ENCODE data around the gene CLPSL1.

The CLPSL1 gene

DNA sequence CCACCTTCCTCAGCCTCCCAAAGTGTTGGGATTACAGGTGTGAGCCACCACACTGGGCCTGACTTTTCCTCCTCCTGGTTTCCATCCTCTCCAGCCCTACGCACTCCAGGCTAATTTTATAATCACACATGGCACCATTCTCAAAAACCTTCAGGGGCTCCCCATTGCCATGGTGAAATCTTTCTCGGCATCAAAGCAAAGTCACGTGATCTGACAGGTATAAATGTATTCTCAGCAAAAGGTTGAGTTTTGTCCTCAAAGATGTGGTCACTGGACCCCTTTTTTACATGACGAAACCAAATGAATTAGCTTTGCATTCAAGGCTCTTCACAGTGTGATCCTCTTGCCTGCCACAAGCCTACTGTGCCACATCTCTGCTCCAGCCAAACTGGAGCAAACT, 28.5 kb upstream of the CLPSL1 start:
- TF ChIP-seq EZH2 (optimal IDR thresholded peaks at IDR 0.05; ENCODE audit: low read depth, low read length) (no peak), EZH2phosphoT487 (IDR thresholded peaks at IDR 0.05; ENCODE audit: low read length) (no peak)
- TF ChIP-seq, protein P1, sequence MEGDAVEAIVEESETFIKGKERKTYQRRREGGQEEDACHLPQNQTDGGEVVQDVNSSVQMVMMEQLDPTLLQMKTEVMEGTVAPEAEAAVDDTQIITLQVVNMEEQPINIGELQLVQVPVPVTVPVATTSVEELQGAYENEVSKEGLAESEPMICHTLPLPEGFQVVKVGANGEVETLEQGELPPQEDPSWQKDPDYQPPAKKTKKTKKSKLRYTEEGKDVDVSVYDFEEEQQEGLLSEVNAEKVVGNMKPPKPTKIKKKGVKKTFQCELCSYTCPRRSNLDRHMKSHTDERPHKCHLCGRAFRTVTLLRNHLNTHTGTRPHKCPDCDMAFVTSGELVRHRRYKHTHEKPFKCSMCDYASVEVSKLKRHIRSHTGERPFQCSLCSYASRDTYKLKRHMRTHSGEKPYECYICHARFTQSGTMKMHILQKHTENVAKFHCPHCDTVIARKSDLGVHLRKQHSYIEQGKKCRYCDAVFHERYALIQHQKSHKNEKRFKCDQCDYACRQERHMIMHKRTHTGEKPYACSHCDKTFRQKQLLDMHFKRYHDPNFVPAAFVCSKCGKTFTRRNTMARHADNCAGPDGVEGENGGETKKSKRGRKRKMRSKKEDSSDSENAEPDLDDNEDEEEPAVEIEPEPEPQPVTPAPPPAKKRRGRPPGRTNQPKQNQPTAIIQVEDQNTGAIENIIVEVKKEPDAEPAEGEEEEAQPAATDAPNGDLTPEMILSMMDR (IDR thresholded peaks at IDR 0.05; ENCODE audit: low read length), result no peak
- Histone ChIP-seq H3K4me3 (ENCODE audit: low read length) (no peak overlapping the region), H3K9ac (ENCODE audit: low read length) (no peak overlapping the region), H3K9me2 (replicated peaks; ENCODE audit: insufficient read depth, low read length) (no peaks in the 10 kb centered on the region), H2AFZ (ENCODE audit: low read length) (no peak overlapping the region), H3K4me1 (ENCODE audit: low read length) (no peaks in the 10 kb centered on the region), H3K36me3 (replicated peaks; ENCODE audit: insufficient read depth, low read length) (no peaks in the 10 kb centered on the region), H3K79me2 (ENCODE audit: low read length) (no peaks in the 10 kb centered on the region), H3K27me3 (replicated peaks; ENCODE audit: insufficient read depth, low read length) (no peaks in the 10 kb centered on the region), H4K20me1 (ENCODE audit: insufficient read depth, low read length) (no peaks in the 10 kb centered on the region), H3F3A (ENCODE audit: insufficient read depth, low read length) (no peaks in the 10 kb centered on the region), H3K4me2 (ENCODE audit: low read depth, low read length) (no peak overlapping the region), H3K9me3 (replicated peaks; ENCODE audit: insufficient read depth, low read length) (no peaks in the 10 kb centered on the region), H3K27ac (ENCODE audit: low read length) (no peak overlapping the region)
- DNase-seq, result no peak

DNA sequence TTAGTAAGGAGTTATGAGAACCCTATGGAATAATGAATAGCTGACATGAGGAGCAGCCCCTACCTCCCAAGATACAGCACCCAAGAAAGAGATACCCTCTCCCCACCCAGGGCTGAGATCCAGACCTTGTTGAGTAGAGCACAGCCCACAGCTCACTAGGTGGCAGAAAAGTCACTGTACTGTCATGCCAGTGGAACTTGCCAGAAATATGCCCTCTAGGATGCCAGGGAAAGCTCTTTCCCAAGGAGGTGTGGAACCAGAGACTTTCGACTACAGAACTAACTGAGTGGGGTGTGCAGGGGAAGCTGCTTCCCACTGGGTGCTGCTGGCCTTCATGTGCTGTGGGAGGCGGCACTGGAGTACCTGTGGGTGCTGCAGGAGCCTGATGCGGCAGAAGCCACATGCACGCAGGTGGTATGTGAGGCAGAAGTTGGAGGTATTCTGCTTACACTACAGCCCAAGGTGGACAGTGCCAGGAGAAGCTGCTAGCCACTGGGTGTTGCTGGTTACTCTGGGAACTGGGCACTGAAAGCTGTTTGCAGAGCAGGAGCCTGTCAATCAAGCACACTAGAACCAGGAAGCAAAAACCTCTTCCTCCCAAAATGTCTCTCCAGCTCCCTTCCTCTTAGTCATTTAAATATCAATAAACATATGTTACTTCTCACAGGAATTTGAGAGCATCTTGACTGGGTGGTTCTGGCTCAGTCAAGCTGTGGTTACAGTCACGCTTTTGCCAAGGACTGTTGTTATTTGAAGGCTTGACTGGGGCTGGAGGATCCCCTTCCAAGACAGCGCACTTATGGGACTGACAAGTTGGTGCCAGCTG, 26.2 kb upstream of the CLPSL1 start:
- no peak overlapping the region for H3K4me3 ChIP-seq (ENCODE audit: low read length)
- no peaks in the 10 kb centered on the region for H3K9me2 ChIP-seq (replicated peaks; ENCODE audit: insufficient read depth, low read length)
- H3F3A ChIP-seq (ENCODE audit: insufficient read depth, low read length), result no peaks in the 10 kb centered on the region
- H3K9ac ChIP-seq (ENCODE audit: low read length), result no peak overlapping the region
- H4K20me1 ChIP-seq (ENCODE audit: insufficient read depth, low read length), result no peaks in the 10 kb centered on the region
- H3K36me3 ChIP-seq (replicated peaks; ENCODE audit: insufficient read depth, low read length), result no peaks in the 10 kb centered on the region
- DNase-seq, result no peak
- no peaks in the 10 kb centered on the region for H3K9me3 ChIP-seq (replicated peaks; ENCODE audit: insufficient read depth, low read length)
- H3K27me3 ChIP-seq (replicated peaks; ENCODE audit: insufficient read depth, low read length), result no peaks in the 10 kb centered on the region
- TF ChIP-seq EZH2phosphoT487 (IDR thresholded peaks at IDR 0.05; ENCODE audit: low read length) (no peak), EZH2 (optimal IDR thresholded peaks at IDR 0.05; ENCODE audit: low read depth, low read length) (no peak)
- TF ChIP-seq, protein P1 (IDR thresholded peaks at IDR 0.05; ENCODE audit: low read length), result no peak
- H2AFZ ChIP-seq (ENCODE audit: low read length), result no peak overlapping the region
- no peak overlapping the region for H3K27ac ChIP-seq (ENCODE audit: low read length)
- no peak overlapping the region for H3K4me2 ChIP-seq (ENCODE audit: low read depth, low read length)
- no peaks in the 10 kb centered on the region for H3K4me1 ChIP-seq (ENCODE audit: low read length)
- no peaks in the 10 kb centered on the region for H3K79me2 ChIP-seq (ENCODE audit: low read length)

DNA sequence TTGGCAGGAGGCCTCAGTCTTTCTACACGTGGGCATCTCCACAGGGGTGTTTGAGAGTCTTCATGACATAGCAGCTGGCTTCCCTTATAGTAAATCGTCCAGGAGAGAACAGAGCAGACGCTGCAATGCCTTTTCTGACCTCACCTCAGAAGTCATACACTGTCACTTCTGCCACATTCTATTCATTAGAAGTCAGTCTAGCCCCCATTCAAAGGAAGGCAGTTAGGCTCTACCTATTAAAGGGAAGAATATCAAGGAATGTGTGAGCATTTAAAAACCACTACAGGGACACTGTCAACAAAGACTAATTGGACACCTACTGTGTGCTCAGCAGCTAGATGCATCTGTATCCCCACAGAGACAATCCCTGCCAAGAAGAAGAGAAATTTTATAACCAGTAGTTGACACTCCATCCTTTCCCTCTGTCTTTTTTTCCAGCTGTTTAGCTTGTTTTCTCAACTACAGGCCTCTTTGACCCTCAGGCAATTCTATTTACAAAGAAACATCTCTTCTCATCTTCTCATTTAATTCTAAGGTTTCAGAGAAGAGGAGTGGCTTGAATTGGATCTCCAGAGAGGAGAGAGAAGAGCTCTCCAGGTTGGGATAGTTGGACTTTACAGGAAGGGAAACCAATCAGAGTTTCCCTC, 25.4 kb upstream of the CLPSL1 start:
- Histone ChIP-seq H2AFZ (ENCODE audit: low read length) (no peak overlapping the region), H3K79me2 (ENCODE audit: low read length) (no peaks in the 10 kb centered on the region), H3K36me3 (replicated peaks; ENCODE audit: insufficient read depth, low read length) (no peaks in the 10 kb centered on the region), H4K20me1 (ENCODE audit: insufficient read depth, low read length) (no peaks in the 10 kb centered on the region), H3K27me3 (replicated peaks; ENCODE audit: insufficient read depth, low read length) (no peaks in the 10 kb centered on the region), H3K4me2 (ENCODE audit: low read depth, low read length) (no peak overlapping the region), H3K9me3 (replicated peaks; ENCODE audit: insufficient read depth, low read length) (no peaks in the 10 kb centered on the region), H3K9me2 (replicated peaks; ENCODE audit: insufficient read depth, low read length) (no peaks in the 10 kb centered on the region), H3K27ac (ENCODE audit: low read length) (no peak overlapping the region), H3K4me1 (ENCODE audit: low read length) (no peaks in the 10 kb centered on the region), H3F3A (ENCODE audit: insufficient read depth, low read length) (no peaks in the 10 kb centered on the region), H3K4me3 (ENCODE audit: low read length) (no peak overlapping the region), H3K9ac (ENCODE audit: low read length) (no peak overlapping the region)
- DNase-seq, result no peak
- no peak for TF ChIP-seq EZH2 (optimal IDR thresholded peaks at IDR 0.05; ENCODE audit: low read depth, low read length)
- TF ChIP-seq EZH2phosphoT487 (IDR thresholded peaks at IDR 0.05; ENCODE audit: low read length), result no peak
- TF ChIP-seq, protein P1 (IDR thresholded peaks at IDR 0.05; ENCODE audit: low read length), result no peak
